GM12872 (cell line): ENCODE data around the gene WDR70.

Source experiments
- CTCF ChIP-seq: IDR thresholded peaks from 3 replicates; pipeline ENCODE4 v1.5.1; 2011; ENCODE audit warnings: low read depth, mild to moderate bottlenecking, low read length, moderate library complexity; ENCODE audit not compliant: insufficient read depth

WDR70 gene

GRCh38 chr5:37533851-37534250 is 154.7 kb downstream of the WDR70 start:
- no peak for TF ChIP-seq CTCF

GRCh38 chr5:37539459-37539858 is 160.3 kb downstream of the WDR70 start:
- TF ChIP-seq CTCF, result no peak

GRCh38 chr5:37543216-37543615 is 164.1 kb downstream of the WDR70 start:
- no peak for TF ChIP-seq CTCF

GRCh38 chr5:37549411-37549810 is 170.3 kb downstream of the WDR70 start:
- TF ChIP-seq CTCF, result no peak

GRCh38 chr5:37552161-37552560 is 173.0 kb downstream of the WDR70 start:
- no peak for TF ChIP-seq CTCF

- TF ChIP-seq CTCF, result no peak
Measured at GRCh38 chr5:37552770-37553719, 173.9 kb downstream of the WDR70 start.

GRCh38 chr5:37553720-37554404 is 174.7 kb downstream of the WDR70 start:
- TF ChIP-seq CTCF, result no peak
